Stimulated activated naive CD4-positive, alpha-beta T cell (primary cell): ENCODE data around the gene ARHGEF16.

Experiments used
- DNase-seq, 6 experiments: peaks; one replicate each; lab custom pipeline; 2025; lab: John Stamatoyannopoulos, UW

The ARHGEF16 gene

DNA sequence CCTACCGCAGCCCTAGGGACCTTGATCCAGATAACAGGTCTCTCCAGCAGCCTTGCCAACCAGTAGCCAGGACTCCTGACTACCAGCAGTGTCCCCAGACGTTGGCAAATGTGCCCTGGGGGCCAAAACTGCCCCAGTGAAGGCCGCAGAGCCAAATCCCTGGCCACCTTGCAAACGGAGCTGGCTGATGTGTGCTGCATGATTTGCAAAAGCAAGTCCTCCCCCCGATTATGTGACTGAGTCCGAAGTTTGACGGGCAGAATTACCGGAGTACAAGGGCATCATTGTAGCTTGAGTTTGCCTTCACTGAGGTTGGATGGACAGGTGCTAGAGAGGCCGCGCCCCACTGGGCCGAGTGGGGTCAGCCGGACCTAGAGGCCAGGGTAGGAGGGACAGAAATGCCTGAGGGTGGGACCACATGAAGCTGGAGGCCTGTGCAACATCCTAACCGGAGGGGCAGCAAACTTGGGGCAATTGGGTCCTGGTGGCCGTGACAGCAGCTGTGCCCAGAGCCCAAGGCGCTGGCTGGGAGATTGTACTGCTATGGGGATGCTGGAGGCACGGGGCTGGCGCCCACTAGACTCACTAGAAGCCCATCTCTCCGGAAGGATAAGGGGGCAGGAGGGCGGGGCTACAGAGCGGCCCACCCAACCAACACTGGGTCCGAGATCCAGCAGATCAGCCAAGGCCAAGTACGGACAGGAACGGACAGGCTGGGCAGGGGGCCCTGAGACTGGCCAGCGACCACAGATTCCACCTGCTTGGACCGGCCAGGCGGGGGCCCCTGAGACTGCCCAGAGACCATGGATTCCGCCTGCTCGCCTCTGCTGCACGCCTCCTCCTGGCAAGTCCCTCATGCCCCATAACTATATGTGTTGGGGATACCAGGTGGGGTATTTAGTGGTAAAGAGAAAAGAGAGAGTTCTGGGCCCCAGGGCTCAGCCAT, 2.8 kb downstream of the ARHGEF16 start:
- DNase-seq: no peak

DNA sequence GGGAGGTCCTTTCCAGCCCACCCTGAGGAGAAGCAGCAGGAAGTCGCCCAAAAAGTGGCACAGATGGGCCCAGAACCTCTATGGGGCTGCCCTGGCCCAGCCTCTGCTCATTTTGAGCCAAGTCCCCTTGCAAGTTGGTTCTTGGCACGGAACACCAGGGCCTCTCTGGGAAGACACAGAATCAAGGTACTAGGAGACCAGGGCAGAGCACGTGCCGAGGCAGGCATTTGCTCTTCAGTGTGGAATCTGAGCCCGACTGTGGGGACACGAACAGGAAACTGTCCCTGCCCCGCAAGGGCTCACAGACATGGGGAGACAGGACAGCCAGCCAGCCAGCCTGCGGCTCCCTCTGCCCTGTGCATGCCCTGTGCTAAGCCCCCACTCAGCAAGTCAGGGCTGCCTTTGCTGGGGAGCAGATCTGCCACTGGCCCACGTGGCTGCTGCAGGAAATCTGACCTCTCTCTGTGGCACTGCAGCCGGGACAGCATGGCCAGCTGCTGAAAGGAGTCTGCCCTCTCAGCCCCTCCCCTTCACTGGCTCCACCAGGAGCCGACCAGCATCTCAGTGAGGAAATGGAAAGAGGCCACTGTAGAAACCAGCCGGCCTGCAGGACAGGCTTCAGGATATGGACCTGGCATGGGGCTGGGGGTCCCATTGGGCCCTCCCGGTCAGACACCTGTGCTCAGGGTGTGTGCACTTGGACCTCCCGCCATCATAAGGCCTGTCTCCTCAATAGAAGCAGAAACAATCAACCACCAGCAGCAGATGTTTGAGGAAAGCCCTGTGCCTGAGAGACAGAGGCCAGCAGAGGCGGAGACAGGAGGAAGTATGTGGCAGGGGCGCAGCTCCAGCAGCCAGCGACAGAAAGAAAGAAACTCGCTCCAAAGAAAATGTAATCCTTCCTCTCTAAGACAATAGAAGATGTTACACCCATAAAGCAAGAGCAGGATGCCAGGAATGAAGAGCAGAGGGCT, 3.7 kb downstream of the ARHGEF16 start:
- no peak for DNase-seq

GRCh38 chr1:3459051-3459908, 4.8 kb downstream of the ARHGEF16 start:
- no peak for DNase-seq

DNA sequence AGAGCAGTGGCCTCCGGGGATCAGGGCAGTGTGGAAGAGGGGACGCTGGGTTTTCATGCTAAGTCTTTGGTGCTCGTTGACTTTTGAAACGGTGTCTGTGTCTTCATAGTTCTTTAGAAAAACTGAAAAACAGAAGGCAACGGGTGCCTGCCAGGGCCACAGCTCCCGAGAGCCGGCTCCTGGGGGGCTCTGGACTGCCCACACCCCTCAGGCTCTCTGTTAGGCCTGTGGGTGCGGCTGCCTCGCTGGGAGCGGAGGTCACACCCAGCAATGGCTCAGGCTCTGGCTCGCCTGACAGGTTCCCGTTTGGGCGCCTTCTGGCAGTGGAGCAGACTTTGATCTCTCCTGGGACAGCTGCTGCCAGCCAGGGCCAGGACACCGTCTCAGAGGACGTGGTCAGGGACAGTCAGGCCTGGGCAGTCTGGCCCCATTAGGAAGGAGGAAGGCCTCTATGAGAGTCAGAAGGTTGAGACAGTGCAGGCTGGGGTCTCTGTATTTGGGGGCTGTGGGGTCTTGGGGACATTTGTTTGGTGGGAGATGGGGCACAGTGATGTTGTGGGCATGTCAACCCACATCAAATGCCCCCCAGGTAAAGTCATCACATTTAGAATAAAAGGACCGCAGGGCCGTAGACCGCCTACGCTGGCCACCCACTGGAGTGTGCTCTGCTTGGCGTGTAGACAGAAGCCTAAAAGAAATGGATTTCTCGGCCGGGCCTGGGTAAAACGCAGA, 5.6 kb downstream of the ARHGEF16 start:
- DNase-seq: no peak

- no peak for DNase-seq
Observed at GRCh38 chr1:3460672-3461131, 6.2 kb downstream of the ARHGEF16 start.

DNA sequence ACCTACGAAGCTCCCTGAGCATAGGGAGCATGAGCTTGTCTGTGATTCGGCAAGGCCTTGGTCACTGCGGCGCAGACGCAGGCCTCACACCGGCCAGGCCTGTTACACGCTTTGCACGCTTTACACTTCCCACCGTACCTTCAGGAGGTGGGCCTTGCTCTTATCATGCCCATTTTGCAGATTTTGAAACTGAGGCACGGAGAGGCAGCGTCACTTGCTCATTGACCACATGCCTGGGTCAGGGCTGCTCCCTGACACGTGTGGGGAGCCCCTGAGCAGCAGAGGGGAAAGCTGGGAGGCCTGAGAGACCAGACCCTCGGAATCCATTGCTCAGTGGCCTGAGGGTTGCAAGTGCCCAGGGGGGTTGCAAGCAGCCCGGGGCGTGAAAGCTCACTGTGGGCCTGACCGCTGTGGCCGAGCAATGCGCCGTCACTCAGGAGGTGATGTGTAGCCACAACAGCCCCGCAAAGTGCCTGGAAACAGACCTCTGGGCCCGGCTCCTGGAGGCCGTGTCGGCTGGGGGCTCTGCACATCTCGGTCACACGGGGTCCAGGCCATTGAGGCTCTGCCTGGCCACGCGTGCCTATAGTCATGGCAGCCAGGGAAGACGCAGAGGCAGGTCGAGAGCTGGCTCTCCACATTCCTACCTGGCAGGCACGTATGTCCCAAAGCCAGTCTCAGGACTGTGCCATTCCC, 6.9 kb downstream of the ARHGEF16 start:
- no peak for DNase-seq

DNA sequence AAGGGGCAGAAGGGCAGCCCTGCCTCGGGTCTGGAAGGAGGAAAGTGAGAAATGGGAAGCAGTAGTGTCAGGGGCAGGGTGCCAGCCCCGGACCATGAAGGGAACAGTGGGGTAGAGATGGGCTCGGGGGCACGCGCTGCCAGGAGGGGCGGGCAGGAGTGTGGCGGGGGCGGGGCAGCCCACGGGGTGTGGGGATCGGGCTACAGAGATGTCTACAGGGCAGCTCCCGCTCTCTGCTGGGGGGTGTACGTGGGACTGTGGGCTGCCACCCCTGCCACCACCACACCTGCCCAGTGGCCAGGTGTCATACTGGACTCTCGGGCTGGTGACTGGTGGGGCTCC, 7.4 kb downstream of the ARHGEF16 start:
- DNase-seq: no peak

DNA sequence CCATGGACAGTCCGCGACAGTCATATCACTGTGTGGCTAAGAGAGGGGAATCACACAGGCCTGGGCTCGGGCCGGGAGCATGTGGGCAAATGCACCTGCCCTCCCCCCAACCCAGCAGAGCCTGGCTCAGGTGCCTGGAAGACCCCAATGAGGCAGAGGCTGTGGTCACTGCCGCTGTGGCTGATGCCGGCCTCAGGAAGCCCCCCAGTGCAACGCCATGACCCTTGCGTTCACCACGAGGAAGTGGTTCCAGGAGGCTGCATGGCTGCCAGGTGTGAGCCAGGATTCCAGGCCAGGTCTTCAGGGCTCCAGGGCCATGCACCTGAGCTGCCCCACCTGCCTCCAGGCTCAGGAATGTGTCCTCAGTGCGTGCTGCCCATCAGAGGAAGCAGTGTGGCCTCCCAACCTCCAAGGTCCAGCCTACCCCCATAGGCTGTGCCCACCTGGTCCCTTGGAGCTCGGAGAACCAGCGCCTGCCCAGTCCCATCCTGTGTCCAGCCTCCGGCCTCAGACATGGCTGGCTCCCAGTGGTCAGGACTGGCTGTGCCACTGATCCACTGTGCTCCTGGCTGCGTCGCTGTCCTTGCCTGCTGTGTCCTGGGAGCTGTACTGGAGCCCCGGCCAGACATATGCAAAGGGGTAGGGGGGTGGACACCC, 8.0 kb downstream of the ARHGEF16 start:
- DNase-seq: no peak

GRCh38 chr1:3463013-3463385, 8.5 kb downstream of the ARHGEF16 start:
- DNase-seq: no peak

DNA sequence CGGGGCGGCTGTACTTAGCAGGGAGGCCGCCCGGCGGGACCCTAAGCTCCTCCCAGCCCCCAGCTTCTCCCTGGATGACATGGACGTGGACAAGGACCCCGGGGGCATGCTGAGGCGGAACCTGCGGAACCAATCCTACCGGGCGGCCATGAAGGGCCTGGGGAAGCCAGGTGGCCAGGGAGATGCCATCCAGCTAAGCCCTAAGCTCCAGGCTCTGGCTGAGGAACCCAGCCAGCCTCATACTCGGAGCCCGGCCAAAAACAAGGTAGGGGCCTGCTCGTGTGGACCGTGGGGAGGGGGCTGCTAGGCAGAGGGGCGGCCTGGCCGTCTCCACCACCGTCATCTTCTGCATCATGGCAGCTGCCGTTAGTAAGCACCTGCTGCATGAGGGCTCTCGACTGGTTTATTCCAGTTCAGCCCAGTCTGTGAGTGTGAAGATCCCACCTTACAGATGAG, 9.0 kb downstream of the ARHGEF16 start:
- DNase-seq: no peak

DNA sequence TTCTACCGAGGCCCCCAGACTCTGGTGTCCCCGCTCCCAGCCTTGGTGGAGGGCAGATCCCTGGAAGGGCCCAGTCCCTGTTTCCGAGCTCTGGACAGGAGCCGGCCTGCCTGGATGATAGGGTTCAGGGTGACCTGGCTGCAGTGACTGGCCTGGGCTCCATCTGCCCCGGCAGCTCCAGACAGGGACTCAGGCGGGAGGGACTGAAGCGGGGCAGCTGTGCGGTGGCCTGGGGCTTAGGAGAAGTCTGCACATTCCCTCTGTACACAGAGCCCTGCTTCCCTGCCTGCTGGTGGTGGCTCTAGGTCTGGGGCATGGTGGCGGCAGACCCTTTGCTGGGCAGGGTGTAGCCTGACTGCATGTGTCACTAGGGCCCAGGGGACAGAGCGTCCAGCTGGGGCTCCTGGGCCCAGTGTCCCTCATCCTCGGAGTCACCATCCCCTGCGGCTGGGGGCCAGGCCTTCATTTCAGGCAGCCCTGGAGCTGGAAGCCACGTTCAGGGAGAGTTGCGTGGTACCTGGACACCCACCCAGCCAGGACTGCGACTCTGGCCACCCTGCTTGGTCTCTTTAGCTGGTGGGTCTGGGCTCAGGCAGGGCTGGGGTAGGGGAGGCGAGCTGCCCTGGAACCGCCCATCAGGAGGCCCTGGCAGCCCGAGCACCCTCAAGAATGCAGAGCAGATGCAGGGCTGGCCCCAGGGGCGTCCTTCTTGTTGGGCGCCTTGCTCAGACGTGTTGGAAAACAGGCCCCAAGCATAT, 9.6 kb downstream of the ARHGEF16 start:
- no peak for DNase-seq

- DNase-seq: no peak
Observed at GRCh38 chr1:3464649-3465025, 10.2 kb downstream of the ARHGEF16 start.

- DNase-seq: no peak
Observed at GRCh38 chr1:3465091-3465934, 10.8 kb downstream of the ARHGEF16 start.

- DNase-seq: no peak
Observed at GRCh38 chr1:3465935-3466321, 11.5 kb downstream of the ARHGEF16 start.

DNA sequence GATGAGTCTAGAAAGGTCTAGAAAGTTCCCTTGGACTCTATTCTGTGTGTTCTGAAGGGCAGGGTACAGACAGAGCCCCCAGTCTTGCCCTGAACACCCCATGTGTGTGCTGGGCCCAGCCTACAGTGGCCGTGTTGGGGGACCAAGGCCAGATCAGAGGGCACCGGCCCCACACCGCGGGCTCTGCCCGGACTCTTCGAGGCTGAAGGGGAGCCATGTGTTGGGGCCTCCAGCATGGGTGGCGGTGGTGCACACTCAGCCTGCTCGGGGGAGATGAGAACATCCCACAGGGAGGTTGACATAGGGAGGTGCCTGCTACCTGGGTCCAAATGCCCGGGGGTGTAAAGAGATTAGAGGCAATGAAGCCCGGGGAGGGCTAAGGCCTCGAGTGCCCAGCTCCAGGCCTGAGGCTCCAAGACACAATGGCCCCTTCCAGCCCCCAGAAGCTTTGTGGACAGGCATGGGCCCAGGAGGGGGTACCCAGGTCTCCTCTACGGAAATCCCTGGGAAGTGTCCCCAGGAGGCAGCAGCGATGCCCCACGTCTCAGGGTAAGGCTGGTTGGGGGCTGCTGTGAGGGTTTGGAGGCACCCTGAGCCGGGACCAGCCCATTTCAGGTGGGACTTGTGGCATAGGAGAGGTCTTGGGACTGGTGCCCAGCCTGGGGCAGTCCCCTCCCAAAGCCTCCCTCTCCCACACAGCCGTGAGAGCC, 12.1 kb downstream of the ARHGEF16 start:
- DNase-seq: no peak

DNA sequence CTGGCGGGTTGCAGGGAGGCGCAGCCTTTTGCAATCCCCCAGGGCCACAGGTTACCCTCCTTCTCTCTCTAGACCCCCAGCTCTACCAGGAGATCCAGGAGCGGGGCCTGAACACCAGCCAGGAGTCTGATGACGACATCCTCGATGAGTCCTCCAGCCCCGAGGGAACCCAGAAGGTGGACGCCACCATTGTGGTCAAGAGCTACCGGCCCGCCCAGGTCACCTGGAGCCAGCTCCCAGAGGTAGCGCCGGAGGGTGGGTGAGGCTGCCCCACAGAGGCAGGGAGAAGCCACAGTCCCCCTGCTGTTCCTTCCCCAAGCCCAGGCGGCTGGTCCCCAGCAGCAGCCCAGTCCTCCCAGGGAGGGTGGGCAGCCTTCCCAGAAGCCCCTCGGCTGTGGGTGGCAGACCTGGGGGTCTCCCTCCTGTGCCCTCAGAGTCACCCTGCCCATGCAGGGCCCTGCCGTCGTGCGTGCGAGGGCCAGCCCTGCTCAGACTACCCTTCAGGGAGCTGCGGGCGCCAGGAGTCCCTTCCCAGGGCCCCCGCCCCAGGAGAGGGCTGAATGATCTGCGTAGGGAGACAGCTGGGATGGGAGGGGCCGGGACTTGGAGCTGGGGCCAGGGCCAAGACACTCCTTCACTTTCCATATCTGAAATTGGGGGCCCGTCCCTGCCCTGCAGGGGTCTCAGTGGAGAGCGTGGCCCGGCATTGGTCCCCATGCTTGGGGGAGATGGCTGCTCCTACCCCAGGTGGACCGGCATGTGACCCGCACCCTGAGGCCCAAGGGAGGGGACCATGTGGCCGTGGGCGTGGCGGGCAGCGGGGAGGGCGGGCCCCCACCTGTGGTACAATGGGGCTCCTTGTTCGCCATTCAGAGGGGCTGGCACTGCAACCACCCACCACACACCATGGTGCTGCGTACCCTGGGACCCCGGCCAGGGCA, 12.9 kb downstream of the ARHGEF16 start:
- no peak for DNase-seq
